Adrenal gland (tissue), 12 donors: ENCODE measurements around the gene HEPHL1. TPM values are rescaled to one million over a fixed set of nuclear protein-coding genes. Genes with fewer than 3 reads are reported as not detected.

ENCODE experiments used
- DNase-seq, 7 donors: peaks; one replicate each; pipeline ENCODE4 v3.0.0-alpha.2; 2019 to 2020
- H3K27ac ChIP-seq, 5 donors: fragments of 200-600 bp; sonication (generic) in 4 of 5; 1 replicate in 3 of 5; 2 replicates in 2 of 5; pipeline versions ENCODE4 v1.5.1 to v1.8.0; 2016 to 2020; ENCODE audit warnings: mild to moderate bottlenecking in 1 of 5
- H3K27me3 ChIP-seq: fragments of 200-600 bp; 2 replicates; pipeline ENCODE4 v1.8.0; 2021
- H3K36me3 ChIP-seq, 2 donors: fragments of 200-600 bp; replicated peaks in 1 of 2; 1 replicate in 1 of 2; 2 replicates in 1 of 2; pipeline versions ENCODE4 v1.5.1 to v1.8.0; 2018 to 2022
- H3K4me1 ChIP-seq, 2 donors: fragments of 200-600 bp; replicated peaks in 1 of 2; 1 replicate in 1 of 2; 2 replicates in 1 of 2; pipeline versions ENCODE4 v1.5.1 to v1.8.0; 2018 to 2021
- H3K4me3 ChIP-seq, 4 donors: fragments of 200-600 bp; sonication (generic) in 3 of 4; one replicate each; pipeline ENCODE4 v1.5.1; 2016 to 2018
- H3K9me3 ChIP-seq, 3 donors: fragments of 200-600 bp; sonication (generic) in 1 of 3; replicated peaks in 1 of 3; 1 replicate in 2 of 3; 2 replicates in 1 of 3; pipeline versions ENCODE4 v1.5.1 to v1.8.0; 2016 to 2021
- POLR2A ChIP-seq, 2 donors: fragments of 450-650 bp; IDR thresholded peaks; one replicate each; pipeline ENCODE4 v1.6.1; 2017; ENCODE audit warnings: antibody characterized with exemption in 2 of 2, mild to moderate bottlenecking in 2 of 2, moderate library complexity in 1 of 2
- WGBS, 4 donors: extraction: QIAGEN DNeasy Blood & Tissue Kit in 2 of 4; methylation state at CpG; one replicate each; pipeline versions ENCODE4 v1.1.5 to v1.1.7; 2013 to 2017; 5-methylcytosine and 5-hydroxymethylcytosine counted together
- intact Hi-C, 2 donors: fragments of 100-400 bp; cut with DNase I; formaldehyde crosslinking; loops; one replicate each; pipeline versions ENCODE4 v1.14.1 to v1.15.0; 2022 to 2023
- polyA plus RNA-seq, 3 donors: library from polyadenylated mRNA; stranded (reverse); fragments of 200-250 nt in 2 of 3; fragments of 350-450 nt in 1 of 3; fragmentation: Illumina TruSeq in 1 of 3; extraction: RNeasy Lipid Tissue Mini Kit (QIAGEN cat#74804) in 1 of 3; gene quantifications; one replicate each; pipeline ENCODE4 v1.2.3, GENCODE V29; 2013 to 2014
- total RNA-seq, 9 donors: library from RNA; depleted of rRNA in 4 of 9; stranded (reverse); fragments of >200 nt in 4 of 9; fragments of 120-200 nt in 1 of 9; fragmentation: NEBNext Ultra II Directional in 1 of 9; extraction: Animal tissue kit (Norgen Biotek cat#: 25700) in 1 of 9; gene quantifications; one replicate each; pipeline versions ENCODE4 v1.1.0 to v1.2.4, GENCODE V29; 2013 to 2023
- TF ChIP-seq, protein P1 (sequence below), 6 experiments: fragments of 450-650 bp in 4 of 6; fragments of 200-600 bp in 2 of 6; sonication (generic) in 1 of 6; IDR thresholded peaks; 1 replicate in 5 of 6; 2 replicates in 1 of 6; pipeline versions ENCODE4 v1.5.1 to v1.8.0; 2016 to 2021; ENCODE audit warnings: antibody characterized with exemption in 6 of 6, mild to moderate bottlenecking in 2 of 6, moderate library complexity in 1 of 6
- donor health status: healthy with polysubstance abuse.
- donor health status: Bipolar disorder and iron deficiency.
- donor health status: DM: yes; HTN: yes; CAD: no.
- donor health status: DM: no; HTN: no; CAD: no.
- donor health status: DM: no; HTN: no; CAD: no.
- donor health status: DM: yes; HTN: yes; CAD: no.

The HEPHL1 gene
- total and polyA plus RNA-seq, 12 donors: 0.06 TPM; not detected in 11

GRCh38 chr11:94090401-94090800, 69.2 kb downstream of the HEPHL1 start:
- DNase-seq: no peak
- no peaks in the 10 kb centered on the region for H3K4me1 ChIP-seq
- intact Hi-C loops: no loop called here
- no peak overlapping the region for H3K27ac ChIP-seq
- H3K9me3 ChIP-seq: no peaks in the 10 kb centered on the region
- H3K36me3 ChIP-seq: no peaks in the 10 kb centered on the region
- H3K27me3 ChIP-seq: no peaks in the 10 kb centered on the region
- WGBS, 4 donors: 71 to 94% (median 89%) methylated on average over 1 of the region's 1 CpG
- H3K4me3 ChIP-seq: no peak overlapping the region
- no peak for TF ChIP-seq POLR2A (IDR thresholded peaks at IDR 0.05)

- no peaks in the 10 kb centered on the region for H3K4me1 ChIP-seq
- H3K27ac ChIP-seq: no peak overlapping the region
- intact Hi-C loops: no loop called here
- WGBS, 4 donors: 75 to 90% (median 77%) methylated on average over 1 of the region's 1 CpG
- no peaks in the 10 kb centered on the region for H3K9me3 ChIP-seq
- no peak overlapping the region for H3K4me3 ChIP-seq
- no peaks in the 10 kb centered on the region for H3K36me3 ChIP-seq
- DNase-seq: no peak
- no peak for TF ChIP-seq POLR2A (IDR thresholded peaks at IDR 0.05)
- TF ChIP-seq, protein P1, sequence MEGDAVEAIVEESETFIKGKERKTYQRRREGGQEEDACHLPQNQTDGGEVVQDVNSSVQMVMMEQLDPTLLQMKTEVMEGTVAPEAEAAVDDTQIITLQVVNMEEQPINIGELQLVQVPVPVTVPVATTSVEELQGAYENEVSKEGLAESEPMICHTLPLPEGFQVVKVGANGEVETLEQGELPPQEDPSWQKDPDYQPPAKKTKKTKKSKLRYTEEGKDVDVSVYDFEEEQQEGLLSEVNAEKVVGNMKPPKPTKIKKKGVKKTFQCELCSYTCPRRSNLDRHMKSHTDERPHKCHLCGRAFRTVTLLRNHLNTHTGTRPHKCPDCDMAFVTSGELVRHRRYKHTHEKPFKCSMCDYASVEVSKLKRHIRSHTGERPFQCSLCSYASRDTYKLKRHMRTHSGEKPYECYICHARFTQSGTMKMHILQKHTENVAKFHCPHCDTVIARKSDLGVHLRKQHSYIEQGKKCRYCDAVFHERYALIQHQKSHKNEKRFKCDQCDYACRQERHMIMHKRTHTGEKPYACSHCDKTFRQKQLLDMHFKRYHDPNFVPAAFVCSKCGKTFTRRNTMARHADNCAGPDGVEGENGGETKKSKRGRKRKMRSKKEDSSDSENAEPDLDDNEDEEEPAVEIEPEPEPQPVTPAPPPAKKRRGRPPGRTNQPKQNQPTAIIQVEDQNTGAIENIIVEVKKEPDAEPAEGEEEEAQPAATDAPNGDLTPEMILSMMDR (IDR thresholded peaks at IDR 0.05): no peak
- H3K27me3 ChIP-seq: no peaks in the 10 kb centered on the region
These were observed 69.9 kb downstream of the HEPHL1 start for GRCh38 chr11:94091091-94091490.

DNA sequence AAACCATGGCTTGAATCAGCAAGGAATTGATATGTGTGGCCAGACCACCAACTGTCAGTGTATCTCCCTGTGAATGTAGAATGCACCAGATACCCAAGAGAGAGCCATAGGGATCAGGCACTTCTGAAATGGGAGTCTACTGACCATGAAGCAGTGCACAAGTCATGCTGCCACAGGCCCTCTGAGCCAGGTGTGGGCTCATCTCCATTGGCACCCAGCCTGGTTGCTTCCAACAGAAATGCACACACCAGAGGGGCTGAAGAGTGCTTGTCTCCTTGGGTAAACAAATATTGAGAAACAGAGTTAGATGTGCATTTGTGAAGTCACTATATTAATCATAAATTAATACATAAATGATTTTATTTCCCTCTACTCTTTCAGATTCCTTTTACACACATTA, 79.1 kb downstream of the HEPHL1 start:
- Histone ChIP-seq H3K4me1 (no peaks in the 10 kb centered on the region), H3K9me3 (no peaks in the 10 kb centered on the region), H3K4me3 (no peak overlapping the region), H3K27me3 (no peaks in the 10 kb centered on the region), H3K27ac (no peak overlapping the region), H3K36me3 (no peaks in the 10 kb centered on the region)
- DNase-seq: no peak
- no peak for TF ChIP-seq POLR2A (IDR thresholded peaks at IDR 0.05)
- intact Hi-C loops: no loop called here

DNA sequence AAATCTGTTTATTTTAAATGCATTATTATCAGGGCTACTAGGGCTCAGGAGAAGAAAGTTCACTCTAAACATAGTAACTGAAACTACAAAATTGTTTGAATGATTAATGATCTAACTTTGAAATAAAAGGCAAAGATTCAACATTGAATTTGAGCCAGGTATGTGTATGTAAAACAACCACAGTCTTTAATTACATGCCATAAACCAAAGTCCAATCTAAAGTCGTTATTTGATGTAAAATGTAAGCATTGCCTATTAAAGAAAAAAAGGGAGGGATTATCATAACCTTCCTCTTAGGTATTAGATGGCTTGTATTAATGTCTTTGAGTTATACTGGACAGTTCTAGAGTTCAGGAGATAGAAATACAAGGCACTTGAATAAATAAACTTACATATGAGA, 82.3 kb downstream of the HEPHL1 start:
- WGBS, 4 donors: 60 to 71% (median 70%) methylated on average over 1 of the region's 1 CpG
- TF ChIP-seq, protein P1 (IDR thresholded peaks at IDR 0.05): no peak
- TF ChIP-seq POLR2A (IDR thresholded peaks at IDR 0.05): no peak
- H3K27ac ChIP-seq: no peak overlapping the region
- H3K9me3 ChIP-seq: no peaks in the 10 kb centered on the region
- no peaks in the 10 kb centered on the region for H3K4me1 ChIP-seq
- no peaks in the 10 kb centered on the region for H3K36me3 ChIP-seq
- intact Hi-C loops: no loop called here
- no peak overlapping the region for H3K4me3 ChIP-seq
- DNase-seq: no peak
- H3K27me3 ChIP-seq: no peaks in the 10 kb centered on the region

DNA sequence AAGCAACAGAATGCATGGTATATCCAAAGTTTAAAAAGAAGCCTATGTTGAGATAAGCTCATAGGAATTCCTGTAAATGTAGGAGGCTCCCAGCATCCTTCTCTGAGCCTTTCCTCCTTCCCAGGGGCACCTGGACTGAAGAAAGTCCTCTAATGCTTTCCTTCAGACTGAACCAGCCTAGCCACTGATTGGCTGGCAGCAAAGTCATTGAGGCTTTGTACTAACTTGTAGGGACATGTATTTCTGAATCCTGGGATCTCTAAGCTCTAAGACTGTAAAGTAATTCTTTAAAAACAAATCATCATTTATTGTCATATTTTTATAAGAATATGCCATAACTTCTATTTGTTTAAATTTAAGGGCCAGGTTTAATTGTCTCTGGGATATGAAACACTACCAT, 83.6 kb downstream of the HEPHL1 start:
- Histone ChIP-seq H3K9me3 (no peaks in the 10 kb centered on the region), H3K27me3 (no peaks in the 10 kb centered on the region), H3K36me3 (no peaks in the 10 kb centered on the region), H3K4me1 (no peaks in the 10 kb centered on the region), H3K27ac (no peak overlapping the region), H3K4me3 (no peak overlapping the region)
- TF ChIP-seq POLR2A (IDR thresholded peaks at IDR 0.05): no peak
- TF ChIP-seq, protein P1 (IDR thresholded peaks at IDR 0.05): no peak
- no peak for DNase-seq
- intact Hi-C loops: no loop called here
